Small intestine (tissue), 7 donors: ENCODE results near the gene DCAF7. TPM values are rescaled to one million over a fixed set of nuclear protein-coding genes. Genes with fewer than 3 reads are reported as not detected.
A peak's percentile ranks its signal among the peaks of the same experiment; 100 is the strongest.

Experiments used
- DNase-seq, 2 donors: peaks; one replicate each; pipeline versions ENCODE4 v3.0.0 to v3.0.0-alpha.2; 2013
- FAIRE-seq: peaks from 2 replicates; lab custom pipeline; 2012; peaks lifted over from hg19 to GRCh38; lab: Jason Lieb, UNC
- H3K27ac ChIP-seq, 3 donors: one replicate each; pipeline ENCODE4 v1.5.1; 2013; ENCODE audit warnings: low read length in 2 of 3, mild to moderate bottlenecking in 2 of 3, control low read depth in 1 of 3, inconsistent platforms in 1 of 3, low read depth in 1 of 3, moderate library complexity in 1 of 3
- H3K27me3 ChIP-seq, 3 donors: one replicate each; pipeline ENCODE4 v1.6.1; 2013; ENCODE audit warnings: low read length in 3 of 3, inconsistent platforms in 1 of 3; ENCODE audit not compliant: control insufficient read depth in 3 of 3, insufficient read depth in 3 of 3
- H3K36me3 ChIP-seq, 3 donors: one replicate each; pipeline ENCODE4 v1.6.1; 2013; ENCODE audit warnings: low read length in 3 of 3, inconsistent platforms in 1 of 3, low read depth in 1 of 3, mild to moderate bottlenecking in 1 of 3, moderate library complexity in 1 of 3; ENCODE audit not compliant: control insufficient read depth in 3 of 3, insufficient read depth in 2 of 3
- H3K4me1 ChIP-seq, 3 donors: one replicate each; pipeline ENCODE4 v1.6.1; 2013; ENCODE audit warnings: low read length in 2 of 3, inconsistent platforms in 1 of 3, low read depth in 1 of 3, mild to moderate bottlenecking in 1 of 3, moderate library complexity in 1 of 3; ENCODE audit not compliant: control insufficient read depth in 3 of 3, insufficient read depth in 2 of 3
- H3K4me3 ChIP-seq, 3 donors: one replicate each; pipeline ENCODE4 v1.5.1; 2013; ENCODE audit warnings: low read length in 3 of 3, control low read depth in 1 of 3, inconsistent platforms in 1 of 3, low read depth in 1 of 3, mild to moderate bottlenecking in 1 of 3, moderate library complexity in 1 of 3
- H3K9me3 ChIP-seq, 2 donors: one replicate each; pipeline ENCODE4 v1.6.1; 2013; ENCODE audit warnings: low read depth in 1 of 2, low read length in 1 of 2; ENCODE audit not compliant: control insufficient read depth in 2 of 2, insufficient read depth in 1 of 2
- WGBS, 3 donors: extraction: QIAGEN DNeasy Blood & Tissue Kit; methylation state at CpG; one replicate each; pipeline ENCODE4 v1.1.7; 2013; 5-methylcytosine and 5-hydroxymethylcytosine counted together
- polyA plus RNA-seq, 4 donors: library from polyadenylated mRNA; stranded (reverse) in 3 of 4; unstranded in 1 of 4; fragments of 200-250 nt in 3 of 4; fragments of 120-200 nt in 1 of 4; gene quantifications; one replicate each; pipeline versions ENCODE4 v1.2.1 to v1.2.3, GENCODE V29; 2013
- donor health status: healthy with polysubstance abuse.
- donor health status: control.
- donor health status: control.
- donor health status: Bipolar disorder and iron deficiency.
- donor health status: healthy.

DCAF7 gene
- polyA plus RNA-seq, 4 donors: 18.4 to 87.6 (median 27.7) TPM

- FAIRE-seq (no peak), DNase-seq (no peak)
- Histone ChIP-seq H3K4me1 (peaks cover 3 to 65% (median 36%) of the 10 kb centered on the region in 3 donors), H3K27ac (peak overlapping the region in 2 of 3 donors; percentile 50 to 77), H3K4me3 (no peak overlapping the region), H3K27me3 (peaks cover 0 to 5% (median 0%) of the 10 kb centered on the region in 3 donors), H3K36me3 (peaks cover 0 to under 1% (median 0%) of the 10 kb centered on the region in 3 donors), H3K9me3 (no peaks in the 10 kb centered on the region)
- 84 to 93% (median 90%) methylated on average over 1 of the region's 1 CpG for WGBS, 3 donors
Observed at GRCh38 chr17:63519116-63519881, 31.0 kb upstream of the DCAF7 start.

- DNase-seq (peak; percentile 92 to 96), FAIRE-seq (no peak)
- H3K9me3 ChIP-seq: no peaks in the 10 kb centered on the region
- H3K36me3 ChIP-seq: peaks cover 0 to 4% (median 0%) of the 10 kb centered on the region in 3 donors
- H3K4me3 ChIP-seq: no peak overlapping the region
- H3K4me1 ChIP-seq: peaks cover 3 to 65% (median 36%) of the 10 kb centered on the region in 3 donors
- peaks cover 0 to 8% (median 0%) of the 10 kb centered on the region in 3 donors for H3K27me3 ChIP-seq
- H3K27ac ChIP-seq: peak overlapping the region in 2 of 3 donors; percentile 50 to 77
- 7 to 30% (median 23%) methylated on average over 5 of the region's 5 CpGs for WGBS, 3 donors
Observed at GRCh38 chr17:63519972-63520882, 30.1 kb upstream of the DCAF7 start.

- peaks cover 0 to 4% (median 0%) of the 10 kb centered on the region in 3 donors for H3K36me3 ChIP-seq
- peaks cover 0 to 10% (median 0%) of the 10 kb centered on the region in 3 donors for H3K27me3 ChIP-seq
- DNase-seq: no peak
- FAIRE-seq: no peak
- peak within 1 kb of the TSS in 1 of 3 donors; percentile 75 for H3K27ac ChIP-seq
- peak within 1 kb of the TSS in 2 of 3 donors; percentile 8 to 38 for H3K4me3 ChIP-seq
- WGBS, 3 donors: 8 to 20% (median 10%) methylated on average over 18 to 38 of the region's 38 CpGs
- no peaks in the 10 kb centered on the region for H3K9me3 ChIP-seq
- peaks cover 3 to 51% (median 27%) of the 10 kb centered on the region in 3 donors for H3K4me1 ChIP-seq
Observed at GRCh38 chr17:63523253-63523855, 26.9 kb upstream of the DCAF7 start, which contains the start of gene KCNH6. TSS of gene KCNH6 (plus strand) at chr17:63523358. CDS start at chr17:63523414, 56 bp downstream.

GRCh38 chr17:63524051-63524450, 26.2 kb upstream of the DCAF7 start:
- peaks cover 0 to 4% (median 0%) of the 10 kb centered on the region in 3 donors for H3K36me3 ChIP-seq
- H3K4me3 ChIP-seq: peak overlapping the region in 1 of 3 donors; percentile 38
- no peaks in the 10 kb centered on the region for H3K9me3 ChIP-seq
- peaks cover 3 to 44% (median 23%) of the 10 kb centered on the region in 3 donors for H3K4me1 ChIP-seq
- FAIRE-seq (no peak), DNase-seq (no peak)
- 91 to 96% (median 94%) methylated on average over 14 of the region's 14 CpGs for WGBS, 3 donors
- H3K27ac ChIP-seq: no peak overlapping the region
- H3K27me3 ChIP-seq: peaks cover 0 to 10% (median 0%) of the 10 kb centered on the region in 3 donors

GRCh38 chr17:63525190-63525946, 24.9 kb upstream of the DCAF7 start:
- DNase-seq (no peak), FAIRE-seq (no peak)
- Histone ChIP-seq H3K9me3 (no peaks in the 10 kb centered on the region), H3K27ac (no peak overlapping the region), H3K36me3 (peaks cover 0 to 4% (median 0%) of the 10 kb centered on the region in 3 donors), H3K27me3 (peaks cover 0 to 10% (median 0%) of the 10 kb centered on the region in 3 donors), H3K4me1 (peaks cover 3 to 39% (median 15%) of the 10 kb centered on the region in 3 donors), H3K4me3 (no peak overlapping the region)
- WGBS, 3 donors: 68 to 79% (median 79%) methylated on average over 6 of the region's 6 CpGs

GRCh38 chr17:63526861-63527260, 23.4 kb upstream of the DCAF7 start:
- no peak overlapping the region for H3K4me3 ChIP-seq
- H3K36me3 ChIP-seq: peaks cover 0 to 4% (median 0%) of the 10 kb centered on the region in 3 donors
- no peak overlapping the region for H3K27ac ChIP-seq
- H3K9me3 ChIP-seq: no peaks in the 10 kb centered on the region
- FAIRE-seq (no peak), DNase-seq (no peak)
- WGBS, 3 donors: 76 to 81% (median 81%) methylated on average over 5 of the region's 5 CpGs
- peaks cover 0 to 10% (median 0%) of the 10 kb centered on the region in 3 donors for H3K27me3 ChIP-seq
- peaks cover 0 to 31% (median 6%) of the 10 kb centered on the region in 3 donors for H3K4me1 ChIP-seq

GRCh38 chr17:63528183-63528582, 22.1 kb upstream of the DCAF7 start:
- no peak overlapping the region for H3K27ac ChIP-seq
- no peak overlapping the region for H3K4me3 ChIP-seq
- FAIRE-seq (no peak), DNase-seq (peak in 1 of 2 donors; percentile 10)
- peaks cover 0 to 10% (median 0%) of the 10 kb centered on the region in 3 donors for H3K27me3 ChIP-seq
- 88 to 91% (median 89%) methylated on average over 9 of the region's 9 CpGs for WGBS, 3 donors
- H3K36me3 ChIP-seq: peaks cover 0 to 4% (median 0%) of the 10 kb centered on the region in 3 donors
- no peaks in the 10 kb centered on the region for H3K9me3 ChIP-seq
- peaks cover 0 to 21% (median 3%) of the 10 kb centered on the region in 3 donors for H3K4me1 ChIP-seq
